HEK293 (cell line): Measurements from ENCODE around the gene HMHB1.

Source experiments
- CTCF ChIA-PET: fragments of 350-600 bp; formaldehyde crosslinking; extraction: SDS; loops from one replicate; lab custom pipeline; 2021; ENCODE audit warnings: antibody characterized with exemption; lab: Yijun Ruan, JAX
- POLR2A ChIA-PET: fragments of 300-600 bp; formaldehyde crosslinking; extraction: SDS; loops from one replicate; lab custom pipeline; 2020; ENCODE audit warnings: antibody characterized with exemption, inconsistent platforms; lab: Yijun Ruan, JAX
- H3K27ac ChIP-seq: fragments of 200-500 bp; sonication (Bioruptor generic); 2 replicates; pipeline ENCODE4 v1.5.1; 2014; ENCODE audit warnings: low read depth, low read length, control low read depth, inconsistent platforms; ENCODE audit errors: extremely low read depth
- H3K36me3 ChIP-seq, 2 experiments: fragments of 200-500 bp in 1 of 2; sonication (Bioruptor generic) in 1 of 2; 1 replicate in 1 of 2; 2 replicates in 1 of 2; pipeline ENCODE4 v1.5.1; 2014 to 2017; ENCODE audit warnings: inconsistent platforms in 2 of 2, low read length in 2 of 2; ENCODE audit not compliant: control insufficient read depth in 2 of 2, insufficient read depth in 1 of 2
- H3K4me1 ChIP-seq: fragments of 200-500 bp; sonication (Bioruptor generic); 2 replicates; pipeline ENCODE4 v1.5.1; 2014; ENCODE audit warnings: mild to moderate bottlenecking, low read length, inconsistent platforms; ENCODE audit not compliant: control insufficient read depth, insufficient read depth
- H3K4me3 ChIP-seq: 2 replicates; pipeline ENCODE4 v1.5.1; 2011; ENCODE audit warnings: low read depth, mild to moderate bottlenecking, control low read depth, low read length, moderate library complexity
- H3K9me3 ChIP-seq: fragments of 200-500 bp; sonication (Bioruptor generic); 2 replicates; pipeline ENCODE4 v1.5.1; 2014; ENCODE audit warnings: low read depth, low read length, inconsistent platforms; ENCODE audit not compliant: control insufficient read depth, insufficient read depth
- HOXA7 ChIP-seq: sonication (generic); formaldehyde crosslinking; IDR thresholded peaks from 2 replicates; pipeline ENCODE4 v1.8.1; 2022; ENCODE audit warnings: missing genetic modification reagents, borderline replicate concordance
- IKZF3 ChIP-seq: fragments of 450-650 bp; IDR thresholded peaks from 2 replicates; pipeline ENCODE4 v1.5.0; 2018; ENCODE audit warnings: missing biosample characterization, mild to moderate bottlenecking, missing genetic modification characterization, moderate library complexity
- OVOL3 ChIP-seq: fragments of 450-650 bp; formaldehyde crosslinking; IDR thresholded peaks from 2 replicates; pipeline ENCODE4 v1.5.1; 2016; ENCODE audit warnings: missing biosample characterization, missing genetic modification characterization
- RBAK ChIP-seq: fragments of 450-650 bp; formaldehyde crosslinking; IDR thresholded peaks from 2 replicates; pipeline ENCODE4 v1.5.1; 2016; ENCODE audit warnings: missing biosample characterization, missing genetic modification characterization
- TCF7L2 ChIP-seq: IDR thresholded peaks from 2 replicates; pipeline ENCODE4 v1.6.1; 2011; ENCODE audit warnings: low read depth, mild to moderate bottlenecking, inconsistent platforms, low read length, moderate library complexity, borderline replicate concordance
- ZBTB17 ChIP-seq: fragments of 450-650 bp; formaldehyde crosslinking; IDR thresholded peaks from 2 replicates; pipeline ENCODE4 v1.5.1; 2016; ENCODE audit warnings: missing biosample characterization, missing genetic modification characterization
- ZFHX2 ChIP-seq: fragments of 450-650 bp; formaldehyde crosslinking; conservative IDR thresholded peaks from 2 replicates; pipeline ENCODE4 v1.5.1; 2016; ENCODE audit warnings: missing biosample characterization, missing genetic modification characterization
- ZNF169 ChIP-seq: fragments of 450-650 bp; formaldehyde crosslinking; IDR thresholded peaks from 2 replicates; pipeline ENCODE4 v1.5.1; 2016; ENCODE audit warnings: missing biosample characterization, missing genetic modification characterization
- ZNF248 ChIP-seq: fragments of 450-650 bp; formaldehyde crosslinking; IDR thresholded peaks from 2 replicates; pipeline ENCODE4 v1.5.1; 2017; ENCODE audit warnings: missing biosample characterization, missing genetic modification characterization
- ZNF335 ChIP-seq: fragments of 450-650 bp; formaldehyde crosslinking; conservative IDR thresholded peaks from 2 replicates; pipeline ENCODE4 v1.5.1; 2016; ENCODE audit warnings: missing biosample characterization, missing genetic modification characterization
- ZNF350 ChIP-seq: fragments of 450-650 bp; formaldehyde crosslinking; IDR thresholded peaks from 2 replicates; pipeline ENCODE4 v1.5.0; 2017; ENCODE audit warnings: missing biosample characterization, mild to moderate bottlenecking, missing genetic modification characterization
- ZNF433 ChIP-seq: fragments of 450-650 bp; formaldehyde crosslinking; IDR thresholded peaks from 2 replicates; pipeline ENCODE4 v1.5.1; 2016; ENCODE audit warnings: missing biosample characterization, missing genetic modification characterization, low read depth
- ZNF521 ChIP-seq: fragments of 450-650 bp; formaldehyde crosslinking; IDR thresholded peaks from 2 replicates; pipeline ENCODE4 v1.5.1; 2017; ENCODE audit warnings: missing biosample characterization, mild to moderate bottlenecking, missing genetic modification characterization
- ZNF530 ChIP-seq: fragments of 450-650 bp; formaldehyde crosslinking; IDR thresholded peaks from 2 replicates; pipeline ENCODE4 v1.5.1; 2016; ENCODE audit warnings: low read depth, missing biosample characterization, missing genetic modification characterization
- ZNF610 ChIP-seq: fragments of 450-650 bp; formaldehyde crosslinking; IDR thresholded peaks from 2 replicates; pipeline ENCODE4 v1.5.1; 2016; ENCODE audit warnings: missing biosample characterization, missing genetic modification characterization, borderline replicate concordance
- ZNF624 ChIP-seq: fragments of 450-650 bp; formaldehyde crosslinking; IDR thresholded peaks from 2 replicates; pipeline ENCODE4 v1.5.1; 2017; ENCODE audit warnings: missing biosample characterization, missing genetic modification characterization
- ZNF701 ChIP-seq: fragments of 450-650 bp; formaldehyde crosslinking; IDR thresholded peaks from 2 replicates; pipeline ENCODE4 v1.5.1; 2016; ENCODE audit warnings: missing biosample characterization, missing genetic modification characterization
- ZNF785 ChIP-seq: fragments of 450-650 bp; formaldehyde crosslinking; IDR thresholded peaks from 2 replicates; pipeline ENCODE4 v1.5.1; 2016; ENCODE audit warnings: missing biosample characterization, missing genetic modification characterization
- ZSCAN18 ChIP-seq: fragments of 450-650 bp; formaldehyde crosslinking; IDR thresholded peaks from 2 replicates; pipeline ENCODE4 v1.5.1; 2016; ENCODE audit warnings: missing biosample characterization, missing genetic modification characterization
- TF ChIP-seq, protein P1 (sequence below): fragments of 450-650 bp; formaldehyde crosslinking; IDR thresholded peaks from 2 replicates; pipeline ENCODE4 v1.5.1; 2016; ENCODE audit warnings: missing biosample characterization, missing genetic modification characterization
- TF ChIP-seq, protein P2 (sequence below): fragments of 450-650 bp; formaldehyde crosslinking; IDR thresholded peaks from 2 replicates; pipeline ENCODE4 v1.5.1; 2016; ENCODE audit warnings: missing biosample characterization, missing genetic modification characterization

Gene HMHB1

GRCh38 chr5:143850050-143850683 is 38.2 kb downstream of the HMHB1 start:
- H3K4me3 ChIP-seq: no peak overlapping the region
- TF ChIP-seq ZFHX2 (tag by site-specific recombination): no peak
- TF ChIP-seq ZNF433 (tag by site-specific recombination): no peak
- TF ChIP-seq HOXA7 (CRISPR knock-in tag): no peak
- TF ChIP-seq, protein P1, sequence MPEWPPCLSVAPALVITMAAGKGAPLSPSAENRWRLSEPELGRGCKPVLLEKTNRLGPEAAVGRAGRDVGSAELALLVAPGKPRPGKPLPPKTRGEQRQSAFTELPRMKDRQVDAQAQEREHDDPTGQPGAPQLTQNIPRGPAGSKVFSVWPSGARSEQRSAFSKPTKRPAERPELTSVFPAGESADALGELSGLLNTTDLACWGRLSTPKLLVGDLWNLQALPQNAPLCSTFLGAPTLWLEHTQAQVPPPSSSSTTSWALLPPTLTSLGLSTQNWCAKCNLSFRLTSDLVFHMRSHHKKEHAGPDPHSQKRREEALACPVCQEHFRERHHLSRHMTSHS (tag by site-specific recombination): no peak
- TF ChIP-seq ZNF610 (tag by site-specific recombination): no peak
- TF ChIP-seq ZNF701 (tag by site-specific recombination): no peak
- no peak for TF ChIP-seq ZNF785
- TF ChIP-seq ZSCAN18: no peak
- TF ChIP-seq ZBTB17 (tag by site-specific recombination): no peak
- no peak for TF ChIP-seq ZNF530
- no peak for TF ChIP-seq ZNF350 (tag by site-specific recombination)
- TF ChIP-seq ZNF521 (tag by site-specific recombination): no peak
- no peak for TF ChIP-seq IKZF3
- TF ChIP-seq TCF7L2: no peak
- TF ChIP-seq ZNF248 (tag by site-specific recombination): no peak
- TF ChIP-seq, all 188 proteins: peak for 0
- POLR2A ChIA-PET: no interaction called here
- no peak overlapping the region for H3K27ac ChIP-seq
- no peaks in the 10 kb centered on the region for H3K4me1 ChIP-seq
- H3K9me3 ChIP-seq: no peaks in the 10 kb centered on the region
- CTCF ChIA-PET: interaction anchor here (0.8 kb wide), 1 partner anchor 72 kb away, joined by 3 read pairs; no protein-coding TSS in a partner anchor
- H3K36me3 ChIP-seq: no peaks in the 10 kb centered on the region

GRCh38 chr5:143851383-143851782 is 39.4 kb downstream of the HMHB1 start:
- TF ChIP-seq ZNF335: no peak
- TF ChIP-seq RBAK (tag by site-specific recombination): no peak
- no peak for TF ChIP-seq ZNF169
- TF ChIP-seq ZNF624 (tag by site-specific recombination): no peak
- no peaks in the 10 kb centered on the region for H3K36me3 ChIP-seq
- CTCF ChIA-PET: no interaction called here
- H3K27ac ChIP-seq: no peak overlapping the region
- POLR2A ChIA-PET: no interaction called here
- no peaks in the 10 kb centered on the region for H3K4me1 ChIP-seq
- no peaks in the 10 kb centered on the region for H3K9me3 ChIP-seq
- H3K4me3 ChIP-seq: no peak overlapping the region

DNA sequence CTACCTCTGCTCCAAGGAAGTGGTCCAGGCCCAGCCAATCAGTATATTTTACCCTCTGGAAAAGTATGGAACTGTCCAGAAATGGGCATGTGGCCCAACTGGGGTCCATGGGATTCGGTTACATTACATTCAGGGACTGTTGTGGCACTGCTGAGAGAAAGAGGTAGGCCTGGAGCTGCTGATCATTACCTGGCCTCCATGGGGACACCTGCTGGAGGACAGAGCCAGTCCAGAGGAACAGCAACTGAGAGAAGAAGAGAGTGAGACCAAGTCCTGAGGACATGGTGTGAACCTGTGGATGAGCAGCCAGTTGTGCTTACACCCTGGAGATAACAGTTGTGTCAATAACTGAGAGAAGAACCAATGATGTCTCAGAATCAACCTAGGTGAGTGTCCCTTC is 48.2 kb downstream of the HMHB1 start:
- no peaks in the 10 kb centered on the region for H3K4me1 ChIP-seq

More for the DNA sequence above, 48.2 kb downstream of the HMHB1 start:
- H3K36me3 ChIP-seq: no peaks in the 10 kb centered on the region
- ChIA-PET POLR2A (no interaction called here), CTCF (interaction anchor here (0.6 kb wide), 1 partner anchor 22 kb away, joined by 3 read pairs; no protein-coding TSS in a partner anchor)
- H3K4me3 ChIP-seq: no peak overlapping the region
- TF ChIP-seq OVOL3 (tag by site-specific recombination): no peak
- TF ChIP-seq, protein P2, sequence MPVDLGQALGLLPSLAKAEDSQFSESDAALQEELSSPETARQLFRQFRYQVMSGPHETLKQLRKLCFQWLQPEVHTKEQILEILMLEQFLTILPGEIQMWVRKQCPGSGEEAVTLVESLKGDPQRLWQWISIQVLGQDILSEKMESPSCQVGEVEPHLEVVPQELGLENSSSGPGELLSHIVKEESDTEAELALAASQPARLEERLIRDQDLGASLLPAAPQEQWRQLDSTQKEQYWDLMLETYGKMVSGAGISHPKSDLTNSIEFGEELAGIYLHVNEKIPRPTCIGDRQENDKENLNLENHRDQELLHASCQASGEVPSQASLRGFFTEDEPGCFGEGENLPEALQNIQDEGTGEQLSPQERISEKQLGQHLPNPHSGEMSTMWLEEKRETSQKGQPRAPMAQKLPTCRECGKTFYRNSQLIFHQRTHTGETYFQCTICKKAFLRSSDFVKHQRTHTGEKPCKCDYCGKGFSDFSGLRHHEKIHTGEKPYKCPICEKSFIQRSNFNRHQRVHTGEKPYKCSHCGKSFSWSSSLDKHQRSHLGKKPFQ: peak; percentile 31
- H3K9me3 ChIP-seq: no peaks in the 10 kb centered on the region
- no peak overlapping the region for H3K27ac ChIP-seq
